Measurements from ENCODE around the gene ATP11B. TPM values are rescaled to one million over a fixed set of nuclear protein-coding genes. Genes with fewer than 3 reads are reported as not detected.

ATP11B gene
- total RNA-seq, 3 donors from 2014 or later (not counting 1 experiment from before 2014, with no cell fraction given), result 157 to 174 (median 172) TPM

- ATAC-seq (no peak), DNase-seq (no peak)
- Histone ChIP-seq H3K4me1 (ENCODE audit: control insufficient read depth, insufficient read depth, low read length) (no peaks in the 10 kb centered on the region), H3K4me3 (ENCODE audit: low read length) (no peak overlapping the region), H3K27ac (ENCODE audit: low read length) (no peak overlapping the region), H3K27me3 (ENCODE audit: control insufficient read depth, insufficient read depth, low read length) (no peaks in the 10 kb centered on the region), H3K36me3 (ENCODE audit: control insufficient read depth, insufficient read depth, low read length) (peaks cover 22% of the 10 kb centered on the region), H3K9me3 (ENCODE audit: control insufficient read depth, insufficient read depth, low read length) (no peaks in the 10 kb centered on the region)
- Mint-ChIP-seq H3K4me1 (peaks cover 14 to 16% of the 10 kb centered on the region in 2 donors), H3K36me3 (no peaks in the 10 kb centered on the region), H3K27ac (no peak overlapping the region), H3K4me3 (no peak overlapping the region), H3K9me3 (no peaks in the 10 kb centered on the region), H3K27me3 (ENCODE audit: low read depth in 2 of 2) (no peaks in the 10 kb centered on the region)
- intact Hi-C loops (cut with micrococcal nuclease), result no loop called here
- TF ChIP-seq, protein P1, sequence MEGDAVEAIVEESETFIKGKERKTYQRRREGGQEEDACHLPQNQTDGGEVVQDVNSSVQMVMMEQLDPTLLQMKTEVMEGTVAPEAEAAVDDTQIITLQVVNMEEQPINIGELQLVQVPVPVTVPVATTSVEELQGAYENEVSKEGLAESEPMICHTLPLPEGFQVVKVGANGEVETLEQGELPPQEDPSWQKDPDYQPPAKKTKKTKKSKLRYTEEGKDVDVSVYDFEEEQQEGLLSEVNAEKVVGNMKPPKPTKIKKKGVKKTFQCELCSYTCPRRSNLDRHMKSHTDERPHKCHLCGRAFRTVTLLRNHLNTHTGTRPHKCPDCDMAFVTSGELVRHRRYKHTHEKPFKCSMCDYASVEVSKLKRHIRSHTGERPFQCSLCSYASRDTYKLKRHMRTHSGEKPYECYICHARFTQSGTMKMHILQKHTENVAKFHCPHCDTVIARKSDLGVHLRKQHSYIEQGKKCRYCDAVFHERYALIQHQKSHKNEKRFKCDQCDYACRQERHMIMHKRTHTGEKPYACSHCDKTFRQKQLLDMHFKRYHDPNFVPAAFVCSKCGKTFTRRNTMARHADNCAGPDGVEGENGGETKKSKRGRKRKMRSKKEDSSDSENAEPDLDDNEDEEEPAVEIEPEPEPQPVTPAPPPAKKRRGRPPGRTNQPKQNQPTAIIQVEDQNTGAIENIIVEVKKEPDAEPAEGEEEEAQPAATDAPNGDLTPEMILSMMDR (IDR thresholded peaks at IDR 0.05), result no peak
- 98% methylated on average over 5 of the region's 5 CpGs for whole genome bisulfite sequencing (ENCODE audit: insufficient coverage)
Observed at GRCh38 chr3:182957226-182957625, 163.9 kb downstream of the ATP11B start.

DNA sequence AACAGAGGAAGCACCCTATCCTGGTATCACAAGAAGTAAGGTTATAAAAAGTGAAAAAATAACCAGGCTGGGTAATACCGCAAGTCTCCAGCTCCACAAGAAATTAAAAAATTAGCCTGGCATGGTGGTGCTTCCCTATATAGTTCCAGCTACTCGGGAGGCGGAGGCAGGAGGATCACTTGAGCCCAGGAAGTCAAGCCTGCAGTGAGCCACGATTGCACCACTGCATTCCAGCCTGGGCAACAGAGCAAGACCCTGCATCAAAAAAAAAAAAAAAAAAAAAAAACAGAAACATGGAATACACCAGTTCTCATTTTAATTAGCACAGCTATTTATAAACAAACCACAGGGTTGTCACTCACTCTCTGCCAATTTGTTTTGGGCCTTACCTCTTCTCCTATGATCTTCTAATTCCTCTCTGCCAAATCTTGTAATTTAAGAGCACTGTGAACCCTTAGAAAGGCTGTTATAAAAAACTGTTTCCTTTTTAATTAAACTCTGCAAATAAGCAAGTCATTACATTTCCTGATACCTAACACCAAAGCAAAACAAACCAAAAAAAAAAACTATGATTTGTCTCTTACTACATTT is 164.5 kb downstream of the ATP11B start:
- H3K27ac Mint-ChIP-seq, result peak overlapping the region in 1 of 2 donors; percentile 15
- Histone ChIP-seq H3K4me3 (ENCODE audit: low read length) (no peak overlapping the region), H3K27ac (ENCODE audit: low read length) (no peak overlapping the region), H3K4me1 (ENCODE audit: control insufficient read depth, insufficient read depth, low read length) (no peaks in the 10 kb centered on the region), H3K9me3 (ENCODE audit: control insufficient read depth, insufficient read depth, low read length) (no peaks in the 10 kb centered on the region), H3K36me3 (ENCODE audit: control insufficient read depth, insufficient read depth, low read length) (peaks cover 24% of the 10 kb centered on the region), H3K27me3 (ENCODE audit: control insufficient read depth, insufficient read depth, low read length) (no peaks in the 10 kb centered on the region)
- TF ChIP-seq, protein P1 (IDR thresholded peaks at IDR 0.05), result no peak
- no peak for ATAC-seq
- H3K4me3 Mint-ChIP-seq, result no peak overlapping the region
- H3K4me1 Mint-ChIP-seq, result peaks cover 20% of the 10 kb centered on the region in 2 donors
- 100% methylated on average over 4 of the region's 4 CpGs for WGBS (ENCODE audit: insufficient coverage)
- no peak for DNase-seq
- intact Hi-C loops (cut with micrococcal nuclease), result no loop called here
- H3K27me3 Mint-ChIP-seq (ENCODE audit: low read depth in 2 of 2), result no peaks in the 10 kb centered on the region
- no peaks in the 10 kb centered on the region for H3K9me3 Mint-ChIP-seq
- H3K36me3 Mint-ChIP-seq, result no peaks in the 10 kb centered on the region

DNA sequence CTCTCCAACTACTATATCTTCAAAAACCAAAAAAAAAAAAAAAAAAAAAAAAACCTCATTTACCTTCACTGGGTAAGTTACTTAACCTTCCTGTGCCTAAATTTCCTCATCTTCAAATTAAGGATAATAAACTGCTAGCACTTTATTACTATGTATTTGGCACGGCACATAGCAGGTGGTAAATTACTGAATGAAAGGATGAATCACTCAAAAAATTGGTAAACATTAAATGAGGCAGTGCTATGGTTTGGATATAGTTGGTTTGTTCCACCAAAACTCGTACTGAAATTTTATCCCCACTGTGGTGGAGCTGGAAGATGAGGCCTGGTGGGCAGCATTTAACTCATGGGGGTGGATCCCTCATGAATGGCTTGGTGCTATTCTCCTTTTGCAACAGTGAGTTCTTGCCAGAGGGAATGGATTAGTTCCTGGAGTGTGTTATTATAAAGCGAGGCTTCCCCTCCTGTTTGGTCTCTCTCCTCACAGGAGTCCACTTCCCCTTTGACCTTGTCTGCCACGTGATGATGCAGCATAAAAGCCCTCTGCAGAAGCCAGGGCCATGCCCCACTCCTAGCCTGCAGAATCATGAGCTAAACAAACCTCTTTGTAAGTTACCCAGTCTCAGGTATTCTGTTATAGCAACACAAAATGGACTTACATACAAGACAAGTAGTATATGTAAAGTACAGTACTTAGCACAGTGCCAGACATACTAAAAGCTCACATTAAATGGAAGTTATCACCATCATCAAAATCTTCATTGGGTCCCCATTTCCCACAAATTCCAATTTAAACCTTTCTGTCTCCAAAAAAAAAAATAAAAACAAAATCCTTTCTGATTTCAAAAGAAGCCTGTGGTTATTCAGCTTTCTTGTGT is 166.4 kb downstream of the ATP11B start:
- H3K4me3 Mint-ChIP-seq, result no peak overlapping the region
- H3K27ac Mint-ChIP-seq, result peak overlapping the region; percentile 1
- no peaks in the 10 kb centered on the region for H3K9me3 Mint-ChIP-seq
- H3K27me3 ChIP-seq (ENCODE audit: control insufficient read depth, insufficient read depth, low read length), result no peaks in the 10 kb centered on the region
- peaks cover 23% of the 10 kb centered on the region for H3K36me3 ChIP-seq (ENCODE audit: control insufficient read depth, insufficient read depth, low read length)
- H3K36me3 Mint-ChIP-seq, result no peaks in the 10 kb centered on the region
- DNase-seq (no peak), ATAC-seq (no peak)
- no peaks in the 10 kb centered on the region for H3K9me3 ChIP-seq (ENCODE audit: control insufficient read depth, insufficient read depth, low read length)
- 63% methylated on average over 2 of the region's 4 CpGs for WGBS (ENCODE audit: insufficient coverage)
- no peak overlapping the region for H3K27ac ChIP-seq (ENCODE audit: low read length)
- peaks cover 24 to 28% of the 10 kb centered on the region in 2 donors for H3K4me1 Mint-ChIP-seq
- H3K27me3 Mint-ChIP-seq (ENCODE audit: low read depth in 2 of 2), result no peaks in the 10 kb centered on the region
- H3K4me1 ChIP-seq (ENCODE audit: control insufficient read depth, insufficient read depth, low read length), result no peaks in the 10 kb centered on the region
- TF ChIP-seq, protein P1 (IDR thresholded peaks at IDR 0.05), result no peak
- no peak overlapping the region for H3K4me3 ChIP-seq (ENCODE audit: low read length)
- intact Hi-C loops (cut with micrococcal nuclease), result loop anchor here (10.0 kb wide), 1 partner anchor 165 kb away; the partner anchor contains the start of gene ATP11B

Data from natural killer cell (primary cell).